CD14-positive monocyte (primary cell): Measurements from ENCODE around the gene VLDLR. TPM values are rescaled to one million over a fixed set of nuclear protein-coding genes. Genes with fewer than 3 reads are reported as not detected.
A peak's percentile ranks its signal among the peaks of the same experiment; 100 is the strongest.

Experiments used
- DNase-seq, 3 donors: peaks; one replicate each; pipeline ENCODE4 v3.0.0-alpha.2; 2011 to 2022
- H2AFZ ChIP-seq: 2 replicates; pipeline ENCODE4 v1.6.0; 2012; ENCODE audit warnings: mild to moderate bottlenecking, low read depth, low read length, inconsistent platforms; ENCODE audit not compliant: insufficient read depth, poor library complexity, severe bottlenecking
- H3K27ac ChIP-seq, 2 donors: 1 replicate in 1 of 2; 2 replicates in 1 of 2; pipeline ENCODE4 v1.5.1; 2012 to 2013; ENCODE audit warnings: low read length in 2 of 2, control low read depth in 1 of 2, inconsistent platforms in 1 of 2, low read depth in 1 of 2, mild to moderate bottlenecking in 1 of 2
- H3K27me3 ChIP-seq, 2 donors: one replicate each; pipeline versions ENCODE4 v1.6.0 to v1.6.1; 2011 to 2013; ENCODE audit warnings: low read length in 2 of 2; ENCODE audit not compliant: control insufficient read depth in 2 of 2, insufficient read depth in 2 of 2
- H3K36me3 ChIP-seq, 2 donors: replicated peaks in 1 of 2; 1 replicate in 1 of 2; 2 replicates in 1 of 2; pipeline versions ENCODE4 v1.5.1 to v1.6.1; 2012 to 2013; ENCODE audit warnings: low read length in 2 of 2, control low read depth in 1 of 2, inconsistent platforms in 1 of 2, mild to moderate bottlenecking in 1 of 2; ENCODE audit not compliant: insufficient read depth in 2 of 2, control insufficient read depth in 1 of 2
- H3K4me1 ChIP-seq, 2 donors: 1 replicate in 1 of 2; 2 replicates in 1 of 2; pipeline versions ENCODE4 v1.5.1 to v1.6.1; 2012 to 2013; ENCODE audit warnings: low read length in 2 of 2, control low read depth in 1 of 2, inconsistent platforms in 1 of 2, mild to moderate bottlenecking in 1 of 2, moderate library complexity in 1 of 2; ENCODE audit not compliant: insufficient read depth in 2 of 2, control insufficient read depth in 1 of 2
- H3K4me2 ChIP-seq: replicated peaks from 2 replicates; pipeline ENCODE3; 2012; ENCODE audit warnings: low read length, moderate library complexity, mild to moderate bottlenecking; ENCODE audit not compliant: poor library complexity, severe bottlenecking; ENCODE audit errors: extremely low read depth
- H3K4me3 ChIP-seq, 3 experiments: fragments of 200-600 bp in 1 of 3; sonication (generic) in 1 of 3; replicated peaks in 1 of 3; 1 replicate in 2 of 3; 2 replicates in 1 of 3; pipeline ENCODE4 v1.5.1; 2011 to 2013; ENCODE audit warnings: low read length in 3 of 3, mild to moderate bottlenecking in 3 of 3, control low read depth in 2 of 3, low read depth in 2 of 3, inconsistent platforms in 1 of 3, moderate library complexity in 1 of 3
- H3K79me2 ChIP-seq: 2 replicates; pipeline ENCODE4 v1.6.0; 2012; ENCODE audit warnings: mild to moderate bottlenecking, control low read depth, inconsistent platforms, low read length, moderate library complexity; ENCODE audit not compliant: insufficient read depth
- H3K9ac ChIP-seq: 2 replicates; pipeline ENCODE4 v1.6.0; 2017; ENCODE audit warnings: low read length, mild to moderate bottlenecking; ENCODE audit not compliant: insufficient read depth, poor library complexity, severe bottlenecking
- H3K9me3 ChIP-seq, 2 donors: replicated peaks in 1 of 2; 1 replicate in 1 of 2; 2 replicates in 1 of 2; pipeline versions ENCODE4 v1.5.1 to v1.6.1; 2012 to 2013; ENCODE audit warnings: low read length in 2 of 2, control low read depth in 1 of 2; ENCODE audit not compliant: control insufficient read depth in 1 of 2, insufficient read depth in 1 of 2
- H4K20me1 ChIP-seq: 2 replicates; pipeline ENCODE4 v1.6.0; 2012; ENCODE audit warnings: mild to moderate bottlenecking, low read length, control low read depth, moderate library complexity; ENCODE audit not compliant: insufficient read depth
- H3K27ac Mint-ChIP-seq, 7 donors: one replicate each; pipeline ENCODE4 v1.8.0; 2020; ENCODE audit warnings: mild to moderate bottlenecking in 7 of 7, mixed read lengths in 7 of 7, moderate library complexity in 6 of 7, inconsistent platforms in 2 of 7
- H3K27me3 Mint-ChIP-seq, 3 donors: one replicate each; pipeline ENCODE4 v1.8.0; 2021 to 2022; ENCODE audit warnings: low read depth in 3 of 3, mild to moderate bottlenecking in 3 of 3, mixed read lengths in 3 of 3, moderate library complexity in 3 of 3, inconsistent platforms in 1 of 3
- H3K36me3 Mint-ChIP-seq, 2 donors: one replicate each; pipeline ENCODE4 v1.8.0; 2020; ENCODE audit warnings: mixed read lengths in 2 of 2, inconsistent platforms in 1 of 2, mild to moderate bottlenecking in 1 of 2
- H3K4me1 Mint-ChIP-seq: one replicate; pipeline ENCODE4 v1.8.0; 2020; ENCODE audit warnings: mild to moderate bottlenecking, mixed read lengths
- H3K4me3 Mint-ChIP-seq, 2 donors: one replicate each; pipeline ENCODE4 v1.8.0; 2020; ENCODE audit warnings: mild to moderate bottlenecking in 2 of 2, mixed read lengths in 2 of 2, moderate library complexity in 1 of 2
- H3K9me3 Mint-ChIP-seq, 7 donors: one replicate each; pipeline ENCODE4 v1.8.0; 2020 to 2022; ENCODE audit warnings: mixed read lengths in 7 of 7, mild to moderate bottlenecking in 6 of 7, moderate library complexity in 6 of 7, inconsistent platforms in 2 of 7
- WGBS: methylation state at CpG from one replicate; pipeline ENCODE4 v1.1.5; 2013; ENCODE audit warnings: missing lambda C conversion rate; ENCODE audit not compliant: insufficient coverage; 5-methylcytosine and 5-hydroxymethylcytosine counted together
- intact Hi-C, 2 donors: fragments of 100-400 bp; cut with micrococcal nuclease; formaldehyde crosslinking; loops; one replicate each; pipeline versions ENCODE4 v1.15.0 to v1.15.1; 2023
- polyA plus RNA-seq, 3 donors: library from polyadenylated mRNA; depleted of rRNA in 1 of 3; unstranded in 2 of 3; stranded (reverse) in 1 of 3; fragments of 300-500 nt in 2 of 3; fragments of >200 nt in 1 of 3; fragmentation: Illumina TruSeq in 2 of 3; gene quantifications; 1 replicate in 2 of 3; 2 replicates in 1 of 3; pipeline ENCODE4 v1.2.3, GENCODE V29; 2012 to 2021
- TF ChIP-seq, protein P1 (sequence below): fragments of 200-600 bp; IDR thresholded peaks from one replicate; pipeline ENCODE4 v1.8.0; 2022; ENCODE audit warnings: antibody characterized with exemption, mild to moderate bottlenecking

VLDLR gene
- polyA plus RNA-seq, 3 donors, result 0.05 to 0.07 TPM; not detected in 1

DNA sequence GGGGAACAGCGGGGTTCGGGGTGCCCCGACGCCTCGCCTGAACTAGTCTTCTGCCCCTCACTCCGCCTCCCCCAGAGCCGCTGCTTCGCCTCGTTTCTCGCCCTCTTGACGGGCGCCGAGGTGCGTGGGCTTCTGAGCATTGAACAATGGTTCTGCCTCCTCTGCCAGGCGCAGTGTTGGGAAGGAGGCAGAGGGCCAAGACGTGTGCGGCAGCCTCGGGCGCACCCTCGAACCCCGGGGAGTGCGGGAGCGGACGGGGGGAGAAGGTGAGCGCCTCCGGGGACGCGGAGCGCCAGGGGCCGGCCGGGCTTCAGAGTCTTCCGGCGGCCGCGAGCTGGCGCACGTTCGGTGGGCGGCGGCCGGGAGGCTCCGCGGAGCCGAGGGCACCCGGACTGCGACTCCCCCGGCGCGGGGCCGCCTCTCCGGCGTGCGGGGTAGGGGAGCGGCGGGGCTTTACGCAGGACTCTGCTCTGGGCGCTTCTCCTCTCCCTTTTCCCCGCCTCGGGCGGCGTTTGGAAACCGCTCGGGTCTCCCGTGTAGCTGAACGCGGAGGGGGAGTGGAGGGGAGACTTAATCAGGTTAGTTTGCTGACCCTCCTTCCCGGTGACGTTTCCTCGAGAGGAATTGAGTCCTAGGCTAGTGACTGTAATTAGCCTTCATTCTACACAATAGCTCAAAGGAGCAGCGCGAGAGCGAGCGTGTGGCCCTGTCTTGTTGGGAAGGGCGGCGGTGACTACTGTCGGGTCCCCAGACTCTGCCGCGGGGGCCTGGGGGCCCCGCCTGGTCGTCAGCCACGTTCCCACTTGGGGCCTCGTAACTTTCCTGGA lies 1.1 kb downstream of the VLDLR start:
- peak in 1 of 3 donors; percentile 5 for DNase-seq
- H3K27ac ChIP-seq, result no peak overlapping the region
- no peaks in the 10 kb centered on the region for H4K20me1 ChIP-seq
- H3K4me1 ChIP-seq, result peaks cover 17 to 28% of the 10 kb centered on the region in 2 donors
- H2AFZ ChIP-seq, result peak overlapping the region; percentile 70
- peaks cover 57 to 73% of the 10 kb centered on the region in 2 donors for H3K27me3 ChIP-seq
- Mint-ChIP-seq H3K9me3 (peaks cover 0 to 24% (median 9%) of the 10 kb centered on the region in 7 donors), H3K36me3 (peaks cover 3 to 5% of the 10 kb centered on the region in 2 donors), H3K27ac (peak overlapping the region in 2 of 7 donors; percentile 54 to 55), H3K4me3 (peak overlapping the region; percentile 81 to 94), H3K27me3 (peaks cover 54 to 73% (median 55%) of the 10 kb centered on the region in 3 donors), H3K4me1 (peaks cover 19% of the 10 kb centered on the region)
- peak overlapping the region; percentile 44 for H3K9ac ChIP-seq
- peak overlapping the region; percentile 43 to 76 (median 48) for H3K4me3 ChIP-seq
- TF ChIP-seq, protein P1, sequence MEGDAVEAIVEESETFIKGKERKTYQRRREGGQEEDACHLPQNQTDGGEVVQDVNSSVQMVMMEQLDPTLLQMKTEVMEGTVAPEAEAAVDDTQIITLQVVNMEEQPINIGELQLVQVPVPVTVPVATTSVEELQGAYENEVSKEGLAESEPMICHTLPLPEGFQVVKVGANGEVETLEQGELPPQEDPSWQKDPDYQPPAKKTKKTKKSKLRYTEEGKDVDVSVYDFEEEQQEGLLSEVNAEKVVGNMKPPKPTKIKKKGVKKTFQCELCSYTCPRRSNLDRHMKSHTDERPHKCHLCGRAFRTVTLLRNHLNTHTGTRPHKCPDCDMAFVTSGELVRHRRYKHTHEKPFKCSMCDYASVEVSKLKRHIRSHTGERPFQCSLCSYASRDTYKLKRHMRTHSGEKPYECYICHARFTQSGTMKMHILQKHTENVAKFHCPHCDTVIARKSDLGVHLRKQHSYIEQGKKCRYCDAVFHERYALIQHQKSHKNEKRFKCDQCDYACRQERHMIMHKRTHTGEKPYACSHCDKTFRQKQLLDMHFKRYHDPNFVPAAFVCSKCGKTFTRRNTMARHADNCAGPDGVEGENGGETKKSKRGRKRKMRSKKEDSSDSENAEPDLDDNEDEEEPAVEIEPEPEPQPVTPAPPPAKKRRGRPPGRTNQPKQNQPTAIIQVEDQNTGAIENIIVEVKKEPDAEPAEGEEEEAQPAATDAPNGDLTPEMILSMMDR, result no peak
- WGBS, result under 1% methylated on average over 61 of the region's 82 CpGs
- intact Hi-C loops, result no loop called here
- peak overlapping the region; percentile 85 for H3K4me2 ChIP-seq
- no peaks in the 10 kb centered on the region for H3K79me2 ChIP-seq
- peaks cover 4 to 31% of the 10 kb centered on the region in 2 donors for H3K9me3 ChIP-seq
- H3K36me3 ChIP-seq, result no peaks in the 10 kb centered on the region

DNA sequence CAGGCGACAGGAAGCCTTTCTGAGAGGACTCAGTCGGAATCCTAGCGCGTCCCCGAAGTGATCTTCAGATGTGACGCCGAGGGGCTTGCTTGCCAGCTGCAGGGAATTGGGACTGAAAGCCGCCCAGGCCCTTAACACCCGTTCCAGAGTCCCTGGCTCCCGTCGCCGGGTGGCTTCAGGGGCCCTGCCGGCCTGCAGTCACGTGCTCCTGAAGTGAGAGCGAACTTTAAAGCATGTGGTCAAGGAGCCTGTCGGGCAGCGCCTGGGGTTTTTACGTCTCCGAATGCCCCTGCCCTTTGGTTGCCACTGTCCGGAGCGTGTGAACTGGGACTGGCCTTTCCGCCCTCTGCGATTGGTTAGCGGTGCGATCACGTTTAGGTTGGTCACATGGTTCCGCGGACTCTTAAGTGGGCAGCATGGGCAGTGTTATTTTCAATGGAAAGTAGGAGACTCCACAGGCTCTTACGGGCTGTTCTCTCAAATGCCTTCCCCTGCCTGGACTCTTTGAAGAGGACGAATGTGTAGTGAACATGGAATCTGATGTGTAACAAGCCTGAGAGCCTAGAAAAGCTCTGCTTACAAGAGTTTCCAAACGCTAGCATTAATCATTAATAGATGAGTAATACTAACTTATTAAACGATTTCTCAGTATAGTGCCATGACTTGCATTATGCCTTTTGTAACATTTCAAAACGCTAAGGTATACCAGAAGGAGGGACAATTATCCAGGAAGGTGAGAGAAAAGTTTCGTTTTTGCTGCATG lies 1.9 kb downstream of the VLDLR start:
- TF ChIP-seq, protein P1, result no peak
- intact Hi-C loops, result no loop called here
- Mint-ChIP-seq H3K4me3 (peak overlapping the region; percentile 74 to 93), H3K4me1 (peaks cover 19% of the 10 kb centered on the region), H3K27me3 (peaks cover 52 to 73% (median 55%) of the 10 kb centered on the region in 3 donors), H3K36me3 (peaks cover 3 to 5% of the 10 kb centered on the region in 2 donors), H3K9me3 (peaks cover 0 to 17% (median 9%) of the 10 kb centered on the region in 7 donors), H3K27ac (no peak overlapping the region)
- peak overlapping the region; percentile 85 for H3K4me2 ChIP-seq
- peak overlapping the region; percentile 44 for H3K9ac ChIP-seq
- peak overlapping the region in 2 of 3 experiments; percentile 27 to 76 for H3K4me3 ChIP-seq
- 16% methylated on average over 28 of the region's 34 CpGs for WGBS
- peaks cover 4 to 31% of the 10 kb centered on the region in 2 donors for H3K9me3 ChIP-seq
- no peaks in the 10 kb centered on the region for H3K79me2 ChIP-seq
- peak in 1 of 3 donors; percentile 5 for DNase-seq
- peaks cover 57 to 73% of the 10 kb centered on the region in 2 donors for H3K27me3 ChIP-seq
- no peak overlapping the region for H3K27ac ChIP-seq
- peak overlapping the region; percentile 70 for H2AFZ ChIP-seq
- H3K4me1 ChIP-seq, result peaks cover 17 to 28% of the 10 kb centered on the region in 2 donors
- no peaks in the 10 kb centered on the region for H3K36me3 ChIP-seq
- H4K20me1 ChIP-seq, result no peaks in the 10 kb centered on the region
